Endometrial microvascular endothelial cells (primary cell): Measurements from ENCODE around the gene ZNF701. TPM values are rescaled to one million over a fixed set of nuclear protein-coding genes. Genes with fewer than 3 reads are reported as not detected.
"Not testable (repeated sequence)": the region's sequence is repeated elsewhere in the genome, so short reads cannot be mapped to it uniquely, and the experiment has no call there.

ENCODE experiments used
- in situ Hi-C: cut with HindIII; loops from 2 replicates; pipeline ENCODE4 v1.10.0; 2017; ENCODE audit warnings: low sequenced_read_pairs, low pct_unique_long_range_greater_than_20kb; ENCODE audit errors: inconsistent ontology term
- total RNA-seq: library from RNA; depleted of rRNA; stranded (reverse); fragments of >200 nt; gene quantifications from one replicate; pipeline ENCODE4 v1.2.3, GENCODE V29; 2015; ENCODE audit errors: inconsistent ontology term

Gene ZNF701
- 8.3 TPM for total RNA-seq

GRCh38 chr19:52570000-52570861, at the start of gene ZNF701:
Gene ZNF701, plus strand, starts transcription at chr19:52570287. Its CDS starts 3,861 bp downstream, at chr19:52574148.
- in situ Hi-C loops = no loop called here

- in situ Hi-C loops = no loop called here
Observed at GRCh38 chr19:52522551-52522950, 47.5 kb upstream of the ZNF701 start.

- in situ Hi-C loops = no loop called here
Observed at GRCh38 chr19:52524086-52524485, 46.0 kb upstream of the ZNF701 start.

GRCh38 chr19:52527134-52527955, 42.7 kb upstream of the ZNF701 start, which contains the start of gene ZNF808:
Gene ZNF808, plus strand, starts transcription at chr19:52527668. Its CDS starts 15,617 bp downstream, at chr19:52543285.
- in situ Hi-C loops = no loop called here

- in situ Hi-C loops = no loop called here
Observed at GRCh38 chr19:52527956-52528351, 42.1 kb upstream of the ZNF701 start.

GRCh38 chr19:52532480-52532879, 37.6 kb upstream of the ZNF701 start:
- in situ Hi-C loops = no loop called here

GRCh38 chr19:52533901-52534300, 36.2 kb upstream of the ZNF701 start:
- in situ Hi-C loops = no loop called here

- in situ Hi-C loops = not testable (repeated sequence)
Observed at GRCh38 chr19:52535385-52535770, 34.7 kb upstream of the ZNF701 start.

GRCh38 chr19:52535771-52536447, 34.2 kb upstream of the ZNF701 start:
- in situ Hi-C loops = no loop called here

GRCh38 chr19:52536448-52536800, 33.7 kb upstream of the ZNF701 start:
- in situ Hi-C loops = no loop called here

- in situ Hi-C loops = not testable (repeated sequence)
Observed at GRCh38 chr19:52538815-52539214, 31.3 kb upstream of the ZNF701 start.

- in situ Hi-C loops = not testable (repeated sequence)
Observed at GRCh38 chr19:52541176-52541575, 28.9 kb upstream of the ZNF701 start.

- in situ Hi-C loops = no loop called here
Observed at GRCh38 chr19:52541608-52542007, 28.5 kb upstream of the ZNF701 start.

GRCh38 chr19:52542541-52542940, 27.5 kb upstream of the ZNF701 start:
- in situ Hi-C loops = not testable (repeated sequence)

GRCh38 chr19:52542984-52543664, 27.0 kb upstream of the ZNF701 start:
- in situ Hi-C loops = no loop called here

- in situ Hi-C loops = no loop called here
Observed at GRCh38 chr19:52554216-52554971, 15.7 kb upstream of the ZNF701 start.

GRCh38 chr19:52557231-52557995, 12.7 kb upstream of the ZNF701 start:
- in situ Hi-C loops = no loop called here
